ENCODE data around the gene ZNF598.

Gene ZNF598

DNA sequence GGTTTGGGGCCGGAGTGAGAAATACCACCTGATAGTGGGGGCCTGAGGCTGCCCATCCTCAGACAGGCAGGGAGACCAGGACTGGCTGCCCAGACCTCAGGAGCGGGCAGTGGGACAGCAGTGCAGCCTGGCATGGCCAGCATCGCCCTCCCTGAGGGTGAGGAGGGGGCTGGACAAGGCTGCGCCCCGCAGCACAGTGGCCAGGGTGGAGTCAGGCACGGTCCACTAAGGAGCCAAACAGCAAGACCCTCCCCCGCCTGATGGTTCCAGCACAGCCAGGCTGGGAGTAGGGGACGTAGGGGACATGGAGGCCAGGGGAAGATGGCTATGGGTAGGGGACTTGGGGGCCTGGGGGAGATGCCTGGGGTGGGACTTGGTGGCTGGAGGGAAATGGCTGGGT, 3.3 kb downstream of the ZNF598 start:
- DNase-seq = peak; percentile 13
- Histone ChIP-seq H3K27me3 (no peaks in the 10 kb centered on the region), H3K36me3 (peaks cover 42% of the 10 kb centered on the region), H3K9me3 (no peaks in the 10 kb centered on the region), H3K4me1 (peaks cover 29% of the 10 kb centered on the region), H3K4me3 (ENCODE audit: low read depth, low read length) (no peak overlapping the region)
- TF ChIP-seq, protein P1, sequence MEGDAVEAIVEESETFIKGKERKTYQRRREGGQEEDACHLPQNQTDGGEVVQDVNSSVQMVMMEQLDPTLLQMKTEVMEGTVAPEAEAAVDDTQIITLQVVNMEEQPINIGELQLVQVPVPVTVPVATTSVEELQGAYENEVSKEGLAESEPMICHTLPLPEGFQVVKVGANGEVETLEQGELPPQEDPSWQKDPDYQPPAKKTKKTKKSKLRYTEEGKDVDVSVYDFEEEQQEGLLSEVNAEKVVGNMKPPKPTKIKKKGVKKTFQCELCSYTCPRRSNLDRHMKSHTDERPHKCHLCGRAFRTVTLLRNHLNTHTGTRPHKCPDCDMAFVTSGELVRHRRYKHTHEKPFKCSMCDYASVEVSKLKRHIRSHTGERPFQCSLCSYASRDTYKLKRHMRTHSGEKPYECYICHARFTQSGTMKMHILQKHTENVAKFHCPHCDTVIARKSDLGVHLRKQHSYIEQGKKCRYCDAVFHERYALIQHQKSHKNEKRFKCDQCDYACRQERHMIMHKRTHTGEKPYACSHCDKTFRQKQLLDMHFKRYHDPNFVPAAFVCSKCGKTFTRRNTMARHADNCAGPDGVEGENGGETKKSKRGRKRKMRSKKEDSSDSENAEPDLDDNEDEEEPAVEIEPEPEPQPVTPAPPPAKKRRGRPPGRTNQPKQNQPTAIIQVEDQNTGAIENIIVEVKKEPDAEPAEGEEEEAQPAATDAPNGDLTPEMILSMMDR (IDR thresholded peaks at IDR 0.05; ENCODE audit: low read depth, low read length) = no peak

DNA sequence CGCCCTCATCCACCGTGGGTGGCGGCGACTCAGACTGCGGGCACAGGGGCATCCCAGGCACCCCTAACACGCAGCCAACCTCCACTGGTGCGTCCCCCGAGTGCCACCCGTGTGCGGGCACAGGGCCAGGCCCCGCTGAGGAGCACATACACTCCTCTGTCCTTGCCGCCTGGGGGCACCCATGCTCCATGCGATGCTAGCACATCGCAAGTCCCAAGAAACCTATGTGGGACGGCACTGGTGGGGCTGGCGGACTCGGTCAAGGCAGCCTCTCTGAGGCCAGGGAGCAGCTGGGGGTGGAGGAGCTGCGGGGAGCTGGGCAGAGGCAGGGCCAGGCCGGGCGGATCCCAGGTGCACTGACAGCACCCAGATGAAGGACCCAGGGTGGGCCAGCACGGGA, 4.0 kb downstream of the ZNF598 start:
- H3K36me3 ChIP-seq = peaks cover 49% of the 10 kb centered on the region
- no peaks in the 10 kb centered on the region for H3K27me3 ChIP-seq
- TF ChIP-seq, protein P1 (IDR thresholded peaks at IDR 0.05; ENCODE audit: low read depth, low read length) = peak; percentile 65
- H3K4me1 ChIP-seq = peaks cover 29% of the 10 kb centered on the region
- no peak overlapping the region; the same call in 1 of the 2 replicates for H3K4me3 ChIP-seq (ENCODE audit: low read depth, low read length)
- DNase-seq = peak; percentile 89
- no peaks in the 10 kb centered on the region for H3K9me3 ChIP-seq

DNA sequence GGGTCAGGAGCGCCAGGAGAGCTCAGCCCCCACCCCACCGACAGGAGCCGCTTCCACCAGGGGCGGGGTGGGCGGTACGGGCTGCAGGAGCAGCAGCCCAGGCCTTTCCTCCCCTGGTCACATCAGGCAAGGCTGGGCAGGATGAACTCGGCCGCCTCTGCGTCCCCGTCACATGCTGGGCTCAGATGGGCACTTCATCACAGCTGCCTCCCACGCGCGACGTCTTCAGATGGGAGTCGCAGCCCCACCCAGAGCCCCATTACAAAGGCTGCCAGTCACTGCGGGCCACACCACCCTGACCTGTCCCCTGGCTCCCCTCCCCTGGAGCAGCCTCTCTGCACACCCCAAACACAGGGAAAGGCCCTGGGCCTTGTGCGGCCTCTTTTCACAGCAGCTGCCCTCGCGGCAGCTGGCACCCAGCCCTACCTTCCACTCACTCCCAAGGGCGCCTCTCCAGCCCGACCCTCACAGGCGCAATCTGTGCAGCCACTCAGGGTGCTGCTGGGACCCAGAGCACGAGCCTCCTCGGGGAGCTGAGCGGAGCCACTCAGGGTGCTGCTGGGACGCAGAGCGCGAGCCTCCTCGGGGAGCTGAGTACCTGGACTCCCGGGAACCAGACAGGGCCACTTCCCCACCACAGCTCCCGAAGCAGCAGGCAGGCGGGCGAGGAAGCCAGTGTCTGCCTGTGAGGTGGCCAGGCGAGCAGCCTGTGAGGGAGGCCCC, 4.7 kb downstream of the ZNF598 start:
- Histone ChIP-seq H3K4me1 (peaks cover 29% of the 10 kb centered on the region), H3K36me3 (peaks cover 55% of the 10 kb centered on the region), H3K4me3 (ENCODE audit: low read depth, low read length) (no peak overlapping the region), H3K27me3 (no peaks in the 10 kb centered on the region), H3K9me3 (no peaks in the 10 kb centered on the region)
- TF ChIP-seq, protein P1 (IDR thresholded peaks at IDR 0.05; ENCODE audit: low read depth, low read length) = no peak
- DNase-seq = peak; percentile 48

DNA sequence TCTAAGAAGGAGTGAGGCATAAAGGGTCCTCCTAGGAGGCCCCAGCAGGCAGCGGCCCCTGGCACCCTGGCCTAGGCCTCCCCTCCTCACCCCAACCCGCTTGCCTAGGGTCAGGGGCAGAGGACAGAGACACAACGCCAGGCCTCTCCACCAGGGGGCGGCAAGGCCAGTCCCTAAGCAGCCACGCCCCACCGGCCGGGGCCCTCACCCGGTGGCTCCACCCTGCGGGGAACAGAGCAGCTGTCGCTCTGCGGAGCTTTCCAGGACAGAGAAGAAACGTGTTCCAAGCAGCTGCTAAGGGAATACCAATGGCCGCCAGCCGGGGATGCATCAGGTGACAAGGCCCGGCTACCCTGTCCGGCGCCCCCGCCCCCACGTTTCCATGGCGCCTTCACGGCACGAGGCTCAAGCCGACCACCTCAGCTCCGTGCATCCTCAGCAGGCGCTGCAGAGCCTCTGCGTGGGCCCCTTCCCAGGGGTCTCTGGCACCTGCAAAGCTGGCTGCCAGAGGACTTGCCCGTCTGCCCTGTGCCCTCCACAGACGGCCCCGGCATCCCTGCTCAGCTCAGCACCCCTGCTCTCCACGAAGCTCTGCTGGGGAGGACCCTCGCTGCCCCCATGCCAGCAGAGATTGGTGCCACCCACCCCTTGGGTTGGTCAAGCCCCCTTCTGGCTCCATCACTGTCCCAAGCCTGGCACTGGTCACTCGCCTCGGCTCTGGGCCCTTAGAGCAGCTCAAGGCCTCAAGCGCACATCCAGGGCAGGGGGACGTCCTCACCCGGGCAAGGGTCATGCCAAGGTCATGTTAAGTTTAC, 5.6 kb downstream of the ZNF598 start:
- peaks cover 65% of the 10 kb centered on the region for H3K36me3 ChIP-seq
- peaks cover 29% of the 10 kb centered on the region for H3K4me1 ChIP-seq

DNA sequence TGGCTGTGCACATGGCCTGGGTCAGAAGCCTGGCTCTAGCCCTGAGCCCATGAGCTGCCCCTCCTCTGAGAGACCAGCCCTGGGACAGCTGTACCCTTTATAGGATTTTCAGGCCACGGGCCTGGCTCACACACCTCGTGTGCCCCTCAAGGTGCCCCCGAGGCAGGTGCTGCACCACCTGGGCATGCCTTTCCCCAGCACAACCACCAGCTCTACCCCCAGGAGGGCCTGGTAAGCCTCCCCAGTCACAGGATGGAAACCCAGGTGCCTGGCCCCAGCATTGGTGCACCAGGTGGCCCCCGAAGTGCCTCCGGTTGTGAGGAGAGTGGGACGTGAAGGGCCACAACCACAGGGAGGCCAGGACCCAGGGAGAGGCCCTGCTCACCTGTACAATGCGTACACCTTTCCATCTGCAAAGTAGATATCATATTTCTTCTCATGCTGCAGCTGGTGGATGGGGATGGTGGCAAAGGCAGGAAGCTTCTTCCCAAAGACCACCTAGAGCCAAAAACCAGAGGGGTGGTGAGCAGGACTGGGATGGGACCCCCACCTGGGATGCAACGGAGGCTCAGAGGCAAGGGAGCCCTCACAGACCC, 6.3 kb downstream of the ZNF598 start:
- H3K36me3 ChIP-seq = peaks cover 72% of the 10 kb centered on the region
- no peaks in the 10 kb centered on the region for H3K9me3 ChIP-seq
- TF ChIP-seq, protein P1 (IDR thresholded peaks at IDR 0.05; ENCODE audit: low read depth, low read length) = no peak
- no peak overlapping the region for H3K4me3 ChIP-seq (ENCODE audit: low read depth, low read length)
- H3K27me3 ChIP-seq = no peaks in the 10 kb centered on the region
- no peak for DNase-seq
- H3K4me1 ChIP-seq = peaks cover 29% of the 10 kb centered on the region

More for the DNA sequence above, 5.6 kb downstream of the ZNF598 start:
- H3K27me3 ChIP-seq = no peaks in the 10 kb centered on the region
- TF ChIP-seq, protein P1 (IDR thresholded peaks at IDR 0.05; ENCODE audit: low read depth, low read length) = peak; percentile 97
- peak; percentile 99 for DNase-seq
- no peaks in the 10 kb centered on the region for H3K9me3 ChIP-seq
- H3K4me3 ChIP-seq (ENCODE audit: low read depth, low read length) = peak overlapping the region; percentile 19; the same call in 1 of the 2 replicates
